Progenitor cell of endocrine pancreas (in vitro differentiated cells): Measurements from ENCODE around the gene USP22. TPM values are rescaled to one million over a fixed set of nuclear protein-coding genes. Genes with fewer than 3 reads are reported as not detected.
A peak's percentile ranks its signal among the peaks of the same experiment; 100 is the strongest.

Source experiments
- DNase-seq: peaks from one replicate; pipeline ENCODE4 v3.0.0; 2021; ENCODE audit warnings: low spot score; ENCODE audit not compliant: unreplicated experiment
- H3K27ac Mint-ChIP-seq: 2 replicates; pipeline ENCODE4 v1.8.0; 2021; ENCODE audit warnings: mild to moderate bottlenecking, moderate library complexity, mixed read lengths
- H3K27me3 Mint-ChIP-seq: 2 replicates; pipeline ENCODE4 v1.8.0; 2021; ENCODE audit warnings: mixed read lengths
- H3K36me3 Mint-ChIP-seq: 2 replicates; pipeline ENCODE4 v1.8.0; 2022; ENCODE audit warnings: mixed read lengths; ENCODE audit not compliant: insufficient read depth
- H3K4me1 Mint-ChIP-seq: 2 replicates; pipeline ENCODE4 v1.8.0; 2021; ENCODE audit warnings: low read depth, mixed read lengths
- H3K4me3 Mint-ChIP-seq: 2 replicates; pipeline ENCODE4 v1.8.0; 2021; ENCODE audit warnings: low read depth, mild to moderate bottlenecking, moderate library complexity, mixed read lengths
- H3K9me3 Mint-ChIP-seq: 2 replicates; pipeline ENCODE4 v1.8.0; 2021; ENCODE audit warnings: low read depth, mixed read lengths
- total RNA-seq: library from RNA; stranded (reverse); gene quantifications from 2 replicates; pipeline ENCODE4 v1.2.1, GENCODE V29; 2021
- TF ChIP-seq, protein P1 (sequence below): fragments of 200-600 bp; sonication (generic); IDR thresholded peaks from one replicate; pipeline ENCODE4 v1.5.0; 2021; ENCODE audit warnings: antibody characterized with exemption, mild to moderate bottlenecking; ENCODE audit not compliant: unreplicated experiment

Gene USP22
- total RNA-seq, 1 donor from 2014 or later: 368 TPM

DNA sequence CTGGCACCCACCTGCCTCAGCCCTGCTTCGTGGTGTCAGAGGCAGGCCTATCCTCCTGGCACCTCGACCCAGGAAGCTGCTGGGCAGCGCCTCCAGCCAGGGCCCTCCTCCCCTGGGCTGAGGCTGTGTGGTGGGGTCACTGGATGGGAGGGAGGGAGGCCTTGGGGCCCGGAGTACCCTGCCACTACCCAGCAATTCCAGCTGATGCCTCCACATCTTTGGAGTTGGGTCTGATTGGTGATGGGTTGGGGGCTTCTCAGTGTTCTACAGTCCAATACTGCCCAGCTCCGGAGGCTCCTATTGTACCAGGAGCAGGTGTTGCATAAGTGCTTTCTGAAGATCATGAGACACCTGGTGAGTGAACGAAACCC is 48.0 kb downstream of the USP22 start:
- Mint-ChIP-seq H3K27ac (no peak overlapping the region), H3K27me3 (no peaks in the 10 kb centered on the region), H3K4me1 (peaks cover 9% of the 10 kb centered on the region), H3K4me3 (no peak overlapping the region), H3K9me3 (no peaks in the 10 kb centered on the region), H3K36me3 (peaks cover 5% of the 10 kb centered on the region)
- no peak for DNase-seq
- TF ChIP-seq, protein P1, sequence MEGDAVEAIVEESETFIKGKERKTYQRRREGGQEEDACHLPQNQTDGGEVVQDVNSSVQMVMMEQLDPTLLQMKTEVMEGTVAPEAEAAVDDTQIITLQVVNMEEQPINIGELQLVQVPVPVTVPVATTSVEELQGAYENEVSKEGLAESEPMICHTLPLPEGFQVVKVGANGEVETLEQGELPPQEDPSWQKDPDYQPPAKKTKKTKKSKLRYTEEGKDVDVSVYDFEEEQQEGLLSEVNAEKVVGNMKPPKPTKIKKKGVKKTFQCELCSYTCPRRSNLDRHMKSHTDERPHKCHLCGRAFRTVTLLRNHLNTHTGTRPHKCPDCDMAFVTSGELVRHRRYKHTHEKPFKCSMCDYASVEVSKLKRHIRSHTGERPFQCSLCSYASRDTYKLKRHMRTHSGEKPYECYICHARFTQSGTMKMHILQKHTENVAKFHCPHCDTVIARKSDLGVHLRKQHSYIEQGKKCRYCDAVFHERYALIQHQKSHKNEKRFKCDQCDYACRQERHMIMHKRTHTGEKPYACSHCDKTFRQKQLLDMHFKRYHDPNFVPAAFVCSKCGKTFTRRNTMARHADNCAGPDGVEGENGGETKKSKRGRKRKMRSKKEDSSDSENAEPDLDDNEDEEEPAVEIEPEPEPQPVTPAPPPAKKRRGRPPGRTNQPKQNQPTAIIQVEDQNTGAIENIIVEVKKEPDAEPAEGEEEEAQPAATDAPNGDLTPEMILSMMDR: no peak

DNA sequence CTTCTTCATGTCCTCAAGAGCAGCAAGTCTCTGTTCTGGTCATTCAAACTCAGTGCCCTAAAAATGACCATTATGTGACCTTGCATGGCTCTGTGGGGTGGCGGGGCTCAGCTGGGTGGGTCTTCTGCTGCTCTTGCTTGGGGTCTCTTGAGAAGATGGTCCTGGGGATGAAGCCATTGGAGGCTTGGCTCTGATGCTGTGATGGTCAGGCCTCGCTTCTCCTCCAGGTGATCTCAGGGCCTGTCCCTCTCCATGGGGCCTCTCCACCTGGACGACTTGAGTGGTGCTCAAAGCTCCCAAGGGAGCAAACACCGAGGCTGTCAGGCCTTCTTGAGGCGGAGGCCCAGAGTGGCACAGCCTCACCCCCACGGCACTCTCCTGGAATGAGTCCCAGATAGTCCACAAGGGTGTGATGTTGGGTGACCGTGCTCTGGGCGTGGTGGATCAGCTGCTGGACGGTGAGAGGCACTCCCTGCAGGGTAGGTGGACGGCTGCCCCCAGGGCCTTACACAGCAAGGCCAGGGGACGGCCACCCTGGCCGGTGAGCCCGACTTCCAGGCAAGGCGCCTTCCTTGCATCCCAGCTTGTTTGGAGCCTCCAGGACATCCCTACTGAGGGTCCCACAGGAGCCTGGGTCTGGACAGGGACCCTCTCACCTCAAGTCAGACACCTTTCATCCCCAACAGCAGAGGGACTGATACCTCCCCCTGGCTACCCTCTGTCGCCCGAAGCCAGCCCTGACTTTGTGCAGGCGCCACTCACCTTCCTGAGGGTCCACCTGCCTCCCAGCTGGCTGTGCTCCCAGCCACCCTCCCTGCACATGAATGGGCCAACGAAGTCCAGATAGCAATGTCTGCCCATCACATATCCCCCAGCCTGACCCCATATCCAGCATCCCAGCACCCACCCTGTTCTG is 48.7 kb downstream of the USP22 start:
- no peak overlapping the region for H3K4me3 Mint-ChIP-seq
- no peak for DNase-seq
- TF ChIP-seq, protein P1: no peak
- H3K9me3 Mint-ChIP-seq: no peaks in the 10 kb centered on the region
- peaks cover 9% of the 10 kb centered on the region for H3K4me1 Mint-ChIP-seq
- H3K36me3 Mint-ChIP-seq: peaks cover 3% of the 10 kb centered on the region
- peak overlapping the region; percentile 99 for H3K27ac Mint-ChIP-seq
- H3K27me3 Mint-ChIP-seq: no peaks in the 10 kb centered on the region

DNA sequence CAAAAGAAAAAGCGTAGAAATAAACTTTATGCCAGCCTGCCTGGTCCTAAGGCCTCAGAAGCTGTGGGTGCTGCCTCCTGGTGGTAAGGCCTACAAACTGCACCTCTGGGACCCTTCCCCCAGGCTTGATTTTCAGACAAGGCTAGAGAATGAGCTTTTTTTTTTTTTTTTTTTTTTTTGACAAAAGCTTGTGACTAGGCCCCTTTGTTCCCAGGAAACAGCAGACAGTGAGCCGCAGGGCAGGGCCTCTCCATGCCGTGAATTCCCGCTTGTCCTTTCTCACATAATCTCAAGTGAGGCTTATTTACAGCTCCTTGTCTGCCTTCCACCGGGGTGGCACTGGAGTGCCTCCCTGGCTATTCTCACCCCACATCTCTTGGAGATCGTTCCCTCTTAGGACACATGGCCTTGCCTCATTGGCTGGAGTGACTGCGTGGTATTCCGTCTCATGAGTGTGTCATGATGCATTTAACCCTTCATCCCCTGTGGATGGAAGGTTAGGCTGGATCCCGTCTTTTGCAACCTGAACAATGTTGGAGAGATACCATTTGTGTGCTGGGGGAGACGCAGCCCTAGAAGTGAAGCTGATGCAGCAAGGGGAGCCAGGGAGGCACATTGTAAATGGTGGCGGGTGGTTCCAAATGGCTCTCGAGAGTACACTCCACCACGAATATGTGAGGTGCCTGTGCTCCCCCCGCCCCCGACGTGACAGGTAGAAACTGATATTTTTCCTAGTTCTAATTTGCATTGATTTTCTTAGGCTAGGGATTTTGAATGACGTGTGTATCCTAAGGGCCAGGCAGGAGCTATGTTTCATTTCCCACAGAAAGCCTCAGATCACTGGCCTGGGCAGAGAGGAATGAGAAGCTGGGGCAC is 49.6 kb downstream of the USP22 start:
- Mint-ChIP-seq H3K9me3 (no peaks in the 10 kb centered on the region), H3K4me3 (no peak overlapping the region), H3K27me3 (no peaks in the 10 kb centered on the region), H3K36me3 (no peaks in the 10 kb centered on the region), H3K27ac (peak overlapping the region; percentile 99), H3K4me1 (peaks cover 9% of the 10 kb centered on the region)
- TF ChIP-seq, protein P1: peak; percentile 90
- peak; percentile 78 for DNase-seq

DNA sequence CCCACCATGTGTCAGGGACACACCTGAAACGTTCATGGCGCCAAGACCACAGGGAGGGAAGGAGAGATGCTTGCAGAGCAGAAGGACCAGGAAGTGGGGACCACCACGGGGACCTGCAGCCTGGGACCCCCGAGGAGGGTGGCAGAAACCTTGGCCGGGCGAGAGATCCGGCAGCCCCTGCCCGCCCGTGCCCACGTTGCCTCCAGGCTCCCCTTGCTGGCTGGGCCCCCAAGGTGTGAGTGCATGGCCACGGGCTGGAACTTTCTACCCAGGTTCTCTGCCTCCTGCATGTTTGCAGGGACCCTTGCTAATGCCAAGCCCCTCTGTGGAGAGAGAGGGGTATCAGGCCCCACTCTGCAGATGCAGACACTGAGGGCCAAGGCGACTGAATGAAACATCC is 50.4 kb downstream of the USP22 start:
- TF ChIP-seq, protein P1: no peak
- H3K27me3 Mint-ChIP-seq: no peaks in the 10 kb centered on the region
- H3K36me3 Mint-ChIP-seq: no peaks in the 10 kb centered on the region
- no peak overlapping the region for H3K27ac Mint-ChIP-seq
- no peak for DNase-seq
- no peaks in the 10 kb centered on the region for H3K9me3 Mint-ChIP-seq
- peaks cover 9% of the 10 kb centered on the region for H3K4me1 Mint-ChIP-seq
- no peak overlapping the region for H3K4me3 Mint-ChIP-seq
